Lung (tissue), 12 donors: ENCODE results near the gene GALNT2. TPM values are rescaled to one million over a fixed set of nuclear protein-coding genes. Genes with fewer than 3 reads are reported as not detected.
A peak's percentile ranks its signal among the peaks of the same experiment; 100 is the strongest.

Experiments
- ATAC-seq: fragments of 200-7000 bp; cut with Tn5 transposase; one replicate; pipeline ENCODE4 v1.9.1; 2020; ENCODE audit warnings: moderate number of reproducible peaks; ENCODE audit not compliant: insufficient read depth, low FRiP score
- DNase-seq, 3 donors: peaks; one replicate each; pipeline ENCODE4 v3.0.0-alpha.2; 2013 to 2017
- H3K27ac ChIP-seq, 2 donors: one replicate each; pipeline ENCODE4 v1.5.1; 2013; ENCODE audit warnings: mild to moderate bottlenecking in 2 of 2, moderate library complexity in 2 of 2, control low read depth in 1 of 2, inconsistent platforms in 1 of 2, low read depth in 1 of 2, low read length in 1 of 2
- H3K27me3 ChIP-seq, 3 donors: one replicate each; pipeline ENCODE4 v1.5.1; 2013; ENCODE audit warnings: low read length in 2 of 3; ENCODE audit not compliant: control insufficient read depth in 3 of 3, insufficient read depth in 3 of 3
- H3K36me3 ChIP-seq, 4 donors: one replicate each; pipeline ENCODE4 v1.5.1; 2013; ENCODE audit warnings: low read length in 4 of 4, mild to moderate bottlenecking in 1 of 4, moderate library complexity in 1 of 4; ENCODE audit not compliant: control insufficient read depth in 4 of 4, insufficient read depth in 4 of 4
- H3K4me1 ChIP-seq, 5 donors: one replicate each; pipeline ENCODE4 v1.5.1; 2013; ENCODE audit warnings: low read length in 5 of 5, mild to moderate bottlenecking in 2 of 5, moderate library complexity in 1 of 5; ENCODE audit not compliant: control insufficient read depth in 5 of 5, insufficient read depth in 5 of 5
- H3K4me3 ChIP-seq: one replicate; pipeline ENCODE4 v1.5.1; 2013; ENCODE audit warnings: mild to moderate bottlenecking, control low read depth, moderate library complexity
- H3K9ac ChIP-seq, 2 donors: one replicate each; pipeline ENCODE4 v1.5.1; 2013; ENCODE audit warnings: low read length in 2 of 2, control low read depth in 1 of 2; ENCODE audit not compliant: insufficient read depth in 1 of 2
- H3K9me3 ChIP-seq, 4 donors: one replicate each; pipeline ENCODE4 v1.5.1; 2013; ENCODE audit warnings: low read length in 3 of 4, mild to moderate bottlenecking in 1 of 4, moderate library complexity in 1 of 4; ENCODE audit not compliant: control insufficient read depth in 4 of 4, insufficient read depth in 3 of 4
- WGBS, 2 donors: extraction: QIAGEN DNeasy Blood & Tissue Kit; methylation state at CpG; one replicate each; pipeline ENCODE4 v1.1.7; 2013; 5-methylcytosine and 5-hydroxymethylcytosine counted together
- polyA plus RNA-seq, 2 donors: library from polyadenylated mRNA; stranded (reverse); fragments of 200-250 nt; gene quantifications; one replicate each; pipeline ENCODE4 v1.2.1, GENCODE V29; 2013
- total RNA-seq, 2 donors: library from RNA; depleted of rRNA in 1 of 2; stranded (reverse); fragments of >200 nt in 1 of 2; gene quantifications; one replicate each; pipeline ENCODE4 v1.2.1, GENCODE V29; 2014 to 2021
- TF ChIP-seq, protein P1 (sequence below): IDR thresholded peaks from 2 replicates; pipeline ENCODE4 v1.5.1; 2012; ENCODE audit warnings: mild to moderate bottlenecking; ENCODE audit errors: control extremely low read depth, extremely low read depth
- donor health status: control.
- donor health status: control.
- donor health status: Bipolar disorder and iron deficiency.
- donor health status: healthy.
- donor health status: DM: yes; HTN: yes; CAD: no.

GALNT2 gene
- total and polyA plus RNA-seq, 4 donors: 23.1 to 101 (median 58.9) TPM

DNA sequence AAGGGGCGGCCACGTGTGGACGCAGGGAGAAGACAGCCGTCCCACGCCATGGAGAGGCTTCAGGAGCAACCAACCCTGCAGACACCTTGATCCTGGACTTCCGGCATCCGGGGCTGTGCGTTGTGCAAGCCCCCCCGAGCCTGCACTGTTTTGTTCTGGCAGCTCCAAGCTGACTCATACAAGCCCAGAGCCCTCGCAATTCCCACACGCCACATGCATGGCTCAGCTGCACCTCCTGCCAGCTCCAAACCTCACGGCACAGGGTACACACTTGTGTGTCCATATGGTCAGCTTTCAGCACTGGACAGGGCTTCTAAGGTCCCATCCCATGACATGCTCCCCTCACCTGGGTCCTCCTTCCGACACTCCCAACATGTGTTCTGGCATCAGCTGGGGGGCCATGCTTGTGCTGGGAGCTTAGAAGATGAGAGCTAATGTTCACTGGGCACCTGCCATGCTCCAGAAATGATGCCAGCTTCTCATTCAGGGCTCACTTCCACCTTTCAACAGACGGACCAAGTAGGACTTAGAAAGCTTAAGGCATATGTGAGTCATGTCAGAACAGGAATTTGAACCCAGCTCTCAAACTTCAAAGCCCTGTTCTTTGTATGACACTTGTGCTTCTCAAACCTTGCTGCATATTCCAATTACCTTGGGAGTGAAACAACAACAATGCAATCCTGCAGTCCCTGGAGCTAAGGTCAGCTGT lies 221.8 kb downstream of the GALNT2 start:
- Histone ChIP-seq H3K9me3 (no peaks in the 10 kb centered on the region), H3K4me1 (no peaks in the 10 kb centered on the region), H3K27me3 (peaks cover 0 to 10% (median 0%) of the 10 kb centered on the region in 3 donors), H3K4me3 (no peak overlapping the region), H3K9ac (no peak overlapping the region), H3K27ac (no peak overlapping the region), H3K36me3 (no peaks in the 10 kb centered on the region)
- DNase-seq (no peak), ATAC-seq (no peak)
- WGBS, 2 donors: 87 to 89% methylated on average over 14 of the region's 14 CpGs
- TF ChIP-seq, protein P1, sequence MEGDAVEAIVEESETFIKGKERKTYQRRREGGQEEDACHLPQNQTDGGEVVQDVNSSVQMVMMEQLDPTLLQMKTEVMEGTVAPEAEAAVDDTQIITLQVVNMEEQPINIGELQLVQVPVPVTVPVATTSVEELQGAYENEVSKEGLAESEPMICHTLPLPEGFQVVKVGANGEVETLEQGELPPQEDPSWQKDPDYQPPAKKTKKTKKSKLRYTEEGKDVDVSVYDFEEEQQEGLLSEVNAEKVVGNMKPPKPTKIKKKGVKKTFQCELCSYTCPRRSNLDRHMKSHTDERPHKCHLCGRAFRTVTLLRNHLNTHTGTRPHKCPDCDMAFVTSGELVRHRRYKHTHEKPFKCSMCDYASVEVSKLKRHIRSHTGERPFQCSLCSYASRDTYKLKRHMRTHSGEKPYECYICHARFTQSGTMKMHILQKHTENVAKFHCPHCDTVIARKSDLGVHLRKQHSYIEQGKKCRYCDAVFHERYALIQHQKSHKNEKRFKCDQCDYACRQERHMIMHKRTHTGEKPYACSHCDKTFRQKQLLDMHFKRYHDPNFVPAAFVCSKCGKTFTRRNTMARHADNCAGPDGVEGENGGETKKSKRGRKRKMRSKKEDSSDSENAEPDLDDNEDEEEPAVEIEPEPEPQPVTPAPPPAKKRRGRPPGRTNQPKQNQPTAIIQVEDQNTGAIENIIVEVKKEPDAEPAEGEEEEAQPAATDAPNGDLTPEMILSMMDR: no peak

DNA sequence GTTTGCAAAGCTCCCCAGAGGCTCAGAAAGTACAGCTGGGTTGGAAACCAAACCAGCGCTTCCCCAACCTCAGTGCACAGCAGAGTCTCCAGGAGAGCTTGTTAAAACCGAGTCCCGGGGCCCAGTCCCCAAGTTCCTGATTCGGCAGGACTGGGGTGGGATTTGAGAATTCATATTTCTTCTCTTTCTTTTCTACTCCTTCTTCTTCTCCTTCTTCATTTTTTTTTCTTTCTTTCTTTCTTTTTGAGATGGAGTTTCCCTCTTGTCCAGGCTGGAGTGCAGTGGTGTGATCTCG lies 222.3 kb downstream of the GALNT2 start:
- Histone ChIP-seq H3K27ac (no peak overlapping the region), H3K9ac (no peak overlapping the region), H3K4me1 (no peaks in the 10 kb centered on the region), H3K4me3 (no peak overlapping the region), H3K9me3 (no peaks in the 10 kb centered on the region), H3K27me3 (peaks cover 0 to 12% (median 0%) of the 10 kb centered on the region in 3 donors), H3K36me3 (no peaks in the 10 kb centered on the region)
- ATAC-seq (no peak), DNase-seq (no peak)
- 93 to 97% methylated on average over 5 of the region's 5 CpGs for WGBS, 2 donors
- TF ChIP-seq, protein P1: no peak

GRCh38 chr1:230291731-230292620 lies 224.9 kb downstream of the GALNT2 start:
- H3K4me1 ChIP-seq: no peaks in the 10 kb centered on the region
- no peaks in the 10 kb centered on the region for H3K36me3 ChIP-seq
- no peaks in the 10 kb centered on the region for H3K9me3 ChIP-seq
- no peak overlapping the region for H3K9ac ChIP-seq
- ATAC-seq: no peak
- H3K27ac ChIP-seq: no peak overlapping the region
- H3K27me3 ChIP-seq: peaks cover 0 to 12% (median 0%) of the 10 kb centered on the region in 3 donors
- no peak overlapping the region for H3K4me3 ChIP-seq
- TF ChIP-seq, protein P1: no peak
- peak in 1 of 3 donors; percentile 10 for DNase-seq
- 39 to 56% methylated on average over 24 to 28 of the region's 28 CpGs for WGBS, 2 donors
